OCI-LY7 (cell line): ENCODE results near the gene FBXW7. TPM values are rescaled to one million over a fixed set of nuclear protein-coding genes. Genes with fewer than 3 reads are reported as not detected.

ENCODE experiments used
- BruUV-seq: library from RNA; stranded (reverse); fragments of 400-500 nt; replicated peaks from 2 replicates; lab custom pipeline; 2021; lab: Mats Ljungman, UMichigan
- CTCF ChIA-PET: fragments of 300-600 bp; sonication (Branson Sonifier 250); formaldehyde crosslinking; loops from one replicate; lab custom pipeline; 2022; ENCODE audit warnings: antibody characterized with exemption; ENCODE audit not compliant: unreplicated experiment; lab: Charles Lee
- POLR2A ChIA-PET: fragments of 300-600 bp; sonication (Branson Sonifier 250); formaldehyde crosslinking; loops from one replicate; lab custom pipeline; 2022; ENCODE audit warnings: antibody characterized with exemption; lab: Charles Lee
- DNase-seq: peaks from one replicate; pipeline ENCODE4 v3.0.0-alpha.2; 2015; ENCODE audit warnings: low spot score
- H2AFZ ChIP-seq: fragments of 200-600 bp; sonication (generic), shearing (Covaris generic); 2 replicates; pipeline ENCODE4 v1.6.1; 2014; ENCODE audit warnings: mild to moderate bottlenecking, antibody characterized with exemption, low read length, moderate library complexity
- H3K27ac ChIP-seq: fragments of 200-600 bp; sonication (generic); 2 replicates; pipeline ENCODE4 v1.5.1; 2014; ENCODE audit warnings: mixed run types, low read depth, mild to moderate bottlenecking, moderate library complexity, low read length, inconsistent platforms; ENCODE audit not compliant: poor library complexity, severe bottlenecking
- H3K36me3 ChIP-seq: fragments of 200-600 bp; sonication (generic); 2 replicates; pipeline ENCODE4 v1.6.1; 2014; ENCODE audit warnings: mild to moderate bottlenecking, antibody characterized with exemption, low read length, moderate library complexity, mixed read lengths; ENCODE audit not compliant: insufficient read depth
- H3K4me1 ChIP-seq: fragments of 200-600 bp; sonication (generic); 2 replicates; pipeline ENCODE4 v1.5.1; 2014; ENCODE audit warnings: mild to moderate bottlenecking, low read length; ENCODE audit not compliant: insufficient read depth, poor library complexity, severe bottlenecking
- H3K4me2 ChIP-seq: fragments of 200-600 bp; sonication (generic); 2 replicates; pipeline ENCODE4 v1.6.1; 2014; ENCODE audit warnings: mild to moderate bottlenecking, low read length
- H3K4me3 ChIP-seq: fragments of 200-600 bp; sonication (generic); 2 replicates; pipeline ENCODE4 v1.5.1; 2014; ENCODE audit warnings: mild to moderate bottlenecking, low read depth, low read length; ENCODE audit not compliant: poor library complexity, severe bottlenecking
- H3K79me2 ChIP-seq: fragments of 200-600 bp; sonication (generic); 2 replicates; pipeline ENCODE4 v1.6.1; 2016; ENCODE audit warnings: low read depth, mild to moderate bottlenecking, low read length, moderate library complexity, mixed read lengths; ENCODE audit not compliant: insufficient read depth
- H3K9me2 ChIP-seq: fragments of 200-600 bp; sonication (generic); 2 replicates; pipeline ENCODE4 v1.6.1; 2016; ENCODE audit warnings: mild to moderate bottlenecking, low read length, mixed read lengths; ENCODE audit not compliant: insufficient read depth
- H3K9me3 ChIP-seq: fragments of 200-600 bp; sonication (generic); 2 replicates; pipeline ENCODE4 v1.6.1; 2014; ENCODE audit warnings: mild to moderate bottlenecking, mixed run types, low read length, mixed read lengths
- H4K20me1 ChIP-seq: fragments of 200-600 bp; sonication (generic); 2 replicates; pipeline ENCODE4 v1.6.1; 2014; ENCODE audit warnings: mild to moderate bottlenecking, antibody characterized with exemption, low read length, moderate library complexity, mixed read lengths; ENCODE audit not compliant: insufficient read depth
- CTCF ChIP-seq: fragments of 200-600 bp; sonication (generic); conservative IDR thresholded peaks from 2 replicates; pipeline ENCODE4 v1.5.1; 2014; ENCODE audit warnings: mild to moderate bottlenecking, antibody characterized with exemption, low read length, moderate library complexity, mixed read lengths
- EZH2phosphoT487 ChIP-seq: fragments of 200-600 bp; sonication (generic); IDR thresholded peaks from 2 replicates; pipeline ENCODE4 v1.6.1; 2018; ENCODE audit warnings: low read depth, borderline replicate concordance, mild to moderate bottlenecking, mixed run types, antibody characterized with exemption, low read length, moderate library complexity, mixed read lengths
- intact Hi-C: fragments of 100-400 bp; cut with micrococcal nuclease; formaldehyde crosslinking; loops from one replicate; pipeline ENCODE4 v1.10.0; 2022; ENCODE audit not compliant: unreplicated experiment
- total RNA-seq, 2 experiments: library from RNA; depleted of rRNA in 1 of 2; stranded (reverse); fragments of >200 nt in 1 of 2; shearing (Covaris generic) in 1 of 2; gene quantifications; 2 replicates each; pipeline ENCODE4 v1.2.3, GENCODE V29; 2014 to 2022

FBXW7 gene
- total RNA-seq, 2 experiments from 2014 or later: 58.8 to 102 TPM

- Histone ChIP-seq H3K4me3 (no peak overlapping the region), H3K9me3 (no peaks in the 10 kb centered on the region), H3K4me1 (peaks cover 24% of the 10 kb centered on the region), H3K79me2 (peaks cover 100% of the 10 kb centered on the region), H3K36me3 (peaks cover 38% of the 10 kb centered on the region), H3K27ac (no peak overlapping the region), H2AFZ (no peak overlapping the region), H4K20me1 (peaks cover 18% of the 10 kb centered on the region; the same call in 1 of the 2 replicates), H3K9me2 (no peaks in the 10 kb centered on the region), H3K4me2 (no peak overlapping the region)
- CTCF ChIA-PET: no interaction called here
- POLR2A ChIA-PET: interaction anchor here (1.4 kb wide), 1 partner anchor 9 kb away, joined by 4 read pairs; no protein-coding TSS in a partner anchor
- TF ChIP-seq CTCF (no peak), EZH2phosphoT487 (no peak)
- BruUV-seq: no TSS peak
- intact Hi-C loops: no loop called here
- no peak for DNase-seq
These were observed 22.8 kb downstream of the FBXW7 start for GRCh38 chr4:152513078-152513477.

- TF ChIP-seq EZH2phosphoT487 (no peak), CTCF (no peak)
- Histone ChIP-seq H3K4me1 (peaks cover 24% of the 10 kb centered on the region), H3K9me2 (no peaks in the 10 kb centered on the region), H3K9me3 (no peaks in the 10 kb centered on the region), H3K4me2 (no peak overlapping the region), H3K79me2 (peaks cover 100% of the 10 kb centered on the region), H3K36me3 (peaks cover 38% of the 10 kb centered on the region), H4K20me1 (peaks cover 18% of the 10 kb centered on the region; the same call in 1 of the 2 replicates), H2AFZ (no peak overlapping the region), H3K4me3 (no peak overlapping the region), H3K27ac (no peak overlapping the region)
- intact Hi-C loops: no loop called here
- ChIA-PET POLR2A (no interaction called here), CTCF (no interaction called here)
- no peak for DNase-seq
- no TSS peak for BruUV-seq
These were observed 23.4 kb downstream of the FBXW7 start for GRCh38 chr4:152512483-152512882.

- H3K79me2 ChIP-seq: peaks cover 90% of the 10 kb centered on the region
- H3K4me2 ChIP-seq: peak overlapping the region; percentile 32
These were observed 25.3 kb downstream of the FBXW7 start for GRCh38 chr4:152510349-152511147.

More at GRCh38 chr4:152510349-152511147, 25.3 kb downstream of the FBXW7 start:
- no peak overlapping the region for H2AFZ ChIP-seq
- peaks cover 32% of the 10 kb centered on the region for H3K36me3 ChIP-seq
- TF ChIP-seq CTCF (no peak), EZH2phosphoT487 (no peak)
- H3K9me3 ChIP-seq: no peaks in the 10 kb centered on the region
- BruUV-seq: no TSS peak
- H3K27ac ChIP-seq: no peak overlapping the region
- H3K4me1 ChIP-seq: peaks cover 24% of the 10 kb centered on the region
- H4K20me1 ChIP-seq: peaks cover 18% of the 10 kb centered on the region; the same call in 1 of the 2 replicates
- ChIA-PET POLR2A (interaction anchor here (0.7 to 2.3 kb wide), 7 partner anchors 9 to 268 kb away, joined by 3 to 12 read pairs (median 6); no protein-coding TSS in a partner anchor), CTCF (interaction anchor here (0.6 kb wide), 1 partner anchor 269 kb away, joined by 3 read pairs; no protein-coding TSS in a partner anchor)
- no peak overlapping the region for H3K4me3 ChIP-seq
- H3K9me2 ChIP-seq: no peaks in the 10 kb centered on the region
- no peak for DNase-seq
- intact Hi-C loops: no loop called here
